ENCODE measurements around the gene RRAGC.
A peak's percentile ranks its signal among the peaks of the same experiment; 100 is the strongest.

DNA sequence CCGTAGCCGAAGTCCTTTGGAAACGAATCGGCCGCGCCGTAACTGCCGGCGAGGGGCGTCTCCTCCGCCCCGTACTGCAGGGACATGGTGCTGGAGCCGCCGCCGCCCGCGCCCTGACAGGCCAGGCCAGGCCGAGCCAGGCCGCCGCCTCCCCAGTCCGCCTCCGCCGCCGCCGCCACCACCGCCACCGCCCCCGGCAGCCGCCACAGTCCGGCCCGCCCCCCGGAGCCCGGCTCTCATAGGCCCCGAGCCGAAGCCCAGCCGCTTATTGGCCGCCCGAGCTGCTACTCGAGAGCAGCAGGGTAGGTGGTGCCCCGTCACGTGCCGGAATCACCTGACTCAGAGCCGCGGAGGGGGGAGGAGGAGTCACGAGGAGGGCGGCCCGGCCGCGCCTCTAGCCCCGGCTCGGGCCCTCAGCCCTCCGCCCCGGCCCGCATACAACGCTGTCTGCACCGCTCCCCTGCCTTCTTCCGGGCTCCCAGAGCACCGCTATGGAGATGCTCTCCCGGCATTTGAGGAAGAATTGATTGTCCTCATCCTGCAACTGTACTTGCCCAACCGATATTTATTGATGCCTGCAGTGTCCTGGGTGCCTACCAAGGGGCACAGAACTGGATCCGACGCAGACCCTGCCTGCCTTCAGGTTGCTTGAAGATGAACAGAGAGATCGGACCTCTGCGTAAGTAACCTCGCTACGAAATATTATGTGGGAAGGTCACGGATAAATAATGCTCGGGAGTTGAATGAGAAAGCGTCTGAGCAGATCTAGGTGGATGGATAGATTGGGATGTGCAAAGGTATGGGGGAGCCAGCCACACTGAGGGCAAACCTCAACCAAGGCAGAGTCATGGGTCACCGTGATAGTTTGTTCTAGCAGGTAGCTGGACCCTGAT lies at the start of gene RRAGC:
- TF ChIP-seq, protein P1, sequence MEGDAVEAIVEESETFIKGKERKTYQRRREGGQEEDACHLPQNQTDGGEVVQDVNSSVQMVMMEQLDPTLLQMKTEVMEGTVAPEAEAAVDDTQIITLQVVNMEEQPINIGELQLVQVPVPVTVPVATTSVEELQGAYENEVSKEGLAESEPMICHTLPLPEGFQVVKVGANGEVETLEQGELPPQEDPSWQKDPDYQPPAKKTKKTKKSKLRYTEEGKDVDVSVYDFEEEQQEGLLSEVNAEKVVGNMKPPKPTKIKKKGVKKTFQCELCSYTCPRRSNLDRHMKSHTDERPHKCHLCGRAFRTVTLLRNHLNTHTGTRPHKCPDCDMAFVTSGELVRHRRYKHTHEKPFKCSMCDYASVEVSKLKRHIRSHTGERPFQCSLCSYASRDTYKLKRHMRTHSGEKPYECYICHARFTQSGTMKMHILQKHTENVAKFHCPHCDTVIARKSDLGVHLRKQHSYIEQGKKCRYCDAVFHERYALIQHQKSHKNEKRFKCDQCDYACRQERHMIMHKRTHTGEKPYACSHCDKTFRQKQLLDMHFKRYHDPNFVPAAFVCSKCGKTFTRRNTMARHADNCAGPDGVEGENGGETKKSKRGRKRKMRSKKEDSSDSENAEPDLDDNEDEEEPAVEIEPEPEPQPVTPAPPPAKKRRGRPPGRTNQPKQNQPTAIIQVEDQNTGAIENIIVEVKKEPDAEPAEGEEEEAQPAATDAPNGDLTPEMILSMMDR (IDR thresholded peaks at IDR 0.05), result no peak
- TF ChIP-seq POLR2A (IDR thresholded peaks at IDR 0.05), result peak; percentile 45 to 57

All from sigmoid colon (tissue), 3 donors.